Measurements from ENCODE around the gene BPTF.
"Not testable (repeated sequence)": the region's sequence is repeated elsewhere in the genome, so short reads cannot be mapped to it uniquely, and the experiment has no call there.

DNA sequence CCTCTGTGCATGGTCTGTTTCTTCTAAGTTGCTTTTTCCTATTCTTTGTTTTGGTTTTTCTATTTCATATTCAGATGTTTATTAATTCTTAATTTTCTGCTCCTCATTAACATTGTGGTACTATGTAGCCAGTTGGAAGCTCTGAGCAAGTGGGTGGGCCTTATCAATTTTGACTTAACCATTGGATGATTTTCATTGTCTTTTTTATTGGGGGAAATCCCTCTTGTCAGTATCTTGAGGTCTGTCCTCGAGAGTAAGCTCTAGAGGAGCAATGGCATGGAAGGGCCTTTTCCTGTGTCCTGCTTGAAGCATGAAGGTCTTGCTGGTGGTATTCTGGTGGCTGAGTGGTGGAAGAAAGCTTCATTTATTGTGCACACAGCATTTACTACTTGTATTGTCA, 31.1 kb downstream of the BPTF start:
- TF ChIP-seq, protein P1, sequence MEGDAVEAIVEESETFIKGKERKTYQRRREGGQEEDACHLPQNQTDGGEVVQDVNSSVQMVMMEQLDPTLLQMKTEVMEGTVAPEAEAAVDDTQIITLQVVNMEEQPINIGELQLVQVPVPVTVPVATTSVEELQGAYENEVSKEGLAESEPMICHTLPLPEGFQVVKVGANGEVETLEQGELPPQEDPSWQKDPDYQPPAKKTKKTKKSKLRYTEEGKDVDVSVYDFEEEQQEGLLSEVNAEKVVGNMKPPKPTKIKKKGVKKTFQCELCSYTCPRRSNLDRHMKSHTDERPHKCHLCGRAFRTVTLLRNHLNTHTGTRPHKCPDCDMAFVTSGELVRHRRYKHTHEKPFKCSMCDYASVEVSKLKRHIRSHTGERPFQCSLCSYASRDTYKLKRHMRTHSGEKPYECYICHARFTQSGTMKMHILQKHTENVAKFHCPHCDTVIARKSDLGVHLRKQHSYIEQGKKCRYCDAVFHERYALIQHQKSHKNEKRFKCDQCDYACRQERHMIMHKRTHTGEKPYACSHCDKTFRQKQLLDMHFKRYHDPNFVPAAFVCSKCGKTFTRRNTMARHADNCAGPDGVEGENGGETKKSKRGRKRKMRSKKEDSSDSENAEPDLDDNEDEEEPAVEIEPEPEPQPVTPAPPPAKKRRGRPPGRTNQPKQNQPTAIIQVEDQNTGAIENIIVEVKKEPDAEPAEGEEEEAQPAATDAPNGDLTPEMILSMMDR (IDR thresholded peaks at IDR 0.05; ENCODE audit: insufficient read depth, low read length, poor library complexity, severe bottlenecking) = not testable (repeated sequence)
- not testable (repeated sequence) for TF ChIP-seq EZH2phosphoT487 (conservative IDR thresholded peaks at IDR 0.05; ENCODE audit: low read length)

Data from SU-DHL-6 (cell line).